ENCODE results near the gene RXRA. TPM values are rescaled to one million over a fixed set of nuclear protein-coding genes. Genes with fewer than 3 reads are reported as not detected.

Gene RXRA
- total and polyA plus RNA-seq, 2 donors (not counting 1 experiment from before 2014, with no cell fraction given) = 2.6 to 6.8 TPM

DNA sequence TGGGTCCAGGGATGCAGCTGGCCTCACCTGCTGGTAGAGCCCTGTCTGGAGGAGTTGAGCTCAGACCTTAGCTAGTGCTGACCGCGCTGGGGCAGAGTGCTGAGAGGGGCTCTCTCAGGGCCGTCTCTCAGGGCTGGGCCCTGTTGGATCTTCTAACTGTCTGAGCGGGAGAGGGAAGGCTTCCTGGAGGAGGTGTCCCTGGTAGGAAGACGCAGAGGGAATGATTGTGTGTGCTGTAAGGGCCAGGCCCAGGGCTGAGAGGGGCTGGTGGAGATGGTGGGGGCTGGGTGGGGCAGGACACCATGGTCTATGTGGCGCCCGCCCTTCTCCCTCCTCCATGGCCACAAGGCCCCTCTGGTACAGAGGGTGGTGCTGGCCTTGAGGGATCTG is 55.0 kb downstream of the RXRA start:
- ChIA-PET CTCF (no interaction called here), POLR2A (no interaction called here)
- ATAC-seq (ENCODE audit: low read depth) (no peak), DNase-seq (no peak)
- Mint-ChIP-seq H3K27me3 (no peaks in the 10 kb centered on the region), H3K4me3 (no peak overlapping the region), H3K4me1 (peaks cover 27% of the 10 kb centered on the region), H3K9me3 (ENCODE audit: insufficient read depth) (no peaks in the 10 kb centered on the region), H3K27ac (no peak overlapping the region)
- H3K79me2 ChIP-seq (ENCODE audit: control insufficient read depth, insufficient read depth, low read length) = peaks cover 10% of the 10 kb centered on the region
- no peaks in the 10 kb centered on the region for H3K36me3 ChIP-seq (replicated peaks in 1 of 2; ENCODE audit: control extremely low read depth in 1 of 2, control insufficient read depth in 1 of 2, extremely low read depth in 1 of 2, insufficient read depth in 2 of 2, low read length in 1 of 2)
- 100% methylated on average over 6 of the region's 7 CpGs for WGBS (ENCODE audit: insufficient coverage)
- H3K27ac ChIP-seq (ENCODE audit: low read length in 2 of 2) = no peak overlapping the region
- H3K9me3 ChIP-seq (ENCODE audit: control extremely low read depth in 1 of 3, control insufficient read depth in 2 of 3, insufficient read depth in 1 of 3, low read length in 2 of 3) = no peaks in the 10 kb centered on the region
- no peaks in the 10 kb centered on the region for H3K27me3 ChIP-seq (replicated peaks in 1 of 4; ENCODE audit: control extremely low read depth in 1 of 4, control insufficient read depth in 3 of 4, insufficient read depth in 4 of 4, low read length in 3 of 4)
- intact Hi-C loops (cut with micrococcal nuclease) = no loop called here
- TF ChIP-seq, protein P1, sequence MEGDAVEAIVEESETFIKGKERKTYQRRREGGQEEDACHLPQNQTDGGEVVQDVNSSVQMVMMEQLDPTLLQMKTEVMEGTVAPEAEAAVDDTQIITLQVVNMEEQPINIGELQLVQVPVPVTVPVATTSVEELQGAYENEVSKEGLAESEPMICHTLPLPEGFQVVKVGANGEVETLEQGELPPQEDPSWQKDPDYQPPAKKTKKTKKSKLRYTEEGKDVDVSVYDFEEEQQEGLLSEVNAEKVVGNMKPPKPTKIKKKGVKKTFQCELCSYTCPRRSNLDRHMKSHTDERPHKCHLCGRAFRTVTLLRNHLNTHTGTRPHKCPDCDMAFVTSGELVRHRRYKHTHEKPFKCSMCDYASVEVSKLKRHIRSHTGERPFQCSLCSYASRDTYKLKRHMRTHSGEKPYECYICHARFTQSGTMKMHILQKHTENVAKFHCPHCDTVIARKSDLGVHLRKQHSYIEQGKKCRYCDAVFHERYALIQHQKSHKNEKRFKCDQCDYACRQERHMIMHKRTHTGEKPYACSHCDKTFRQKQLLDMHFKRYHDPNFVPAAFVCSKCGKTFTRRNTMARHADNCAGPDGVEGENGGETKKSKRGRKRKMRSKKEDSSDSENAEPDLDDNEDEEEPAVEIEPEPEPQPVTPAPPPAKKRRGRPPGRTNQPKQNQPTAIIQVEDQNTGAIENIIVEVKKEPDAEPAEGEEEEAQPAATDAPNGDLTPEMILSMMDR (IDR thresholded peaks at IDR 0.05) = no peak
- TF ChIP-seq EZH2 (IDR thresholded peaks at IDR 0.05; ENCODE audit: borderline replicate concordance, insufficient read depth, low read depth, low read length, poor library complexity, severe bottlenecking) = no peak
- no peak overlapping the region for H3K4me3 ChIP-seq (ENCODE audit: control extremely low read depth in 1 of 5, extremely low read depth in 1 of 5, insufficient read depth in 1 of 5, low read depth in 2 of 5, low read length in 4 of 5)
- H3K4me1 ChIP-seq (ENCODE audit: control insufficient read depth in 2 of 2, insufficient read depth in 2 of 2, low read length in 2 of 2) = peaks cover 18 to 28% of the 10 kb centered on the region in 2 donors
- H3K9ac ChIP-seq (ENCODE audit: low read length) = no peak overlapping the region
- H2AFZ ChIP-seq (ENCODE audit: insufficient read depth, low read depth, low read length, poor library complexity, severe bottlenecking) = no peak overlapping the region
- H3K4me2 ChIP-seq (replicated peaks; ENCODE audit: low read depth, low read length, poor library complexity, severe bottlenecking) = no peak overlapping the region
- H4K20me1 ChIP-seq (ENCODE audit: control insufficient read depth, insufficient read depth, low read length, poor library complexity, severe bottlenecking) = peaks cover 12% of the 10 kb centered on the region

DNA sequence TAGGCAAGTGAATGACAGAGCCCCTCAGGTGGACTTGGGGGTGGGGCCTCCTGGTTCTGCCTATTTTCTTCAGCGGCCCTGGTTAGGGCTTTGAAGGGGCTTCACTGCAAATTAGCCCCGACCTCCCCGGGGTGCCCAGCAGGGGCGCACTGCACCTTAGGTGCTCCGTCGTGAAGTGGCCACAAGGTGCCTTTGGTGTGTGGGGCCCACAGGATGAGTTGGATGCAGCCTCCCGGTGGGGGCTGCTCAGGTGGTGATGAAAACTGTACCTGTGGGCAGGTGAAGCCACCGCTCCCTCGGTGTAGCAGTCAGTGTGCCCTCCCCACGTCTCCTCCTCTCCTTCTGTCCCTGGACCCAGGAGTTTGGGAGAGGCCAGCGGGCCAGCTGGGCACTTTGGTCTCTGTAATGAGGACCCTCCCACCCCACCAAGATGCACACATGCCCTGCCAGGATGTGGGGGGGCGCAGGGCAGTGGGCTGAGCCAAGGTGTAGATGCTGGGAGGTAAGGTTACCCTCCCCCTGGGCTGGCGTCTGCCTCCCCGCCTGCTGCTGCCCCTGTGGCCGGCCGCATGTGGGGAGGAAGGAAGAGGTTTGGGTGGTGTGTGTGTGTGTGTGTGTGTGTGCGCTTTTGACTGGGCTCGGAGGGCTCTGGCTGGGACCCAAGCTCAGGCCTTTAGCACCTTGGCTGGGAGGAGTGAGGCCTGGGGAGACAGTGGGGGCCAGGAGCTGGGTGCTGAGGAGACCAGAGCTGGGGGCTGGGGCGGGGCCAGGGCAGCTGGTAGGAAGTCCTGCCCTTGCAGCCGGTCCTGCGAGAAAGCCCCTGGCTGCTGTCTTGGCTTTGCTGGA is 55.6 kb downstream of the RXRA start:
- H3K9me3 Mint-ChIP-seq (ENCODE audit: insufficient read depth) = no peaks in the 10 kb centered on the region
- peaks cover 7% of the 10 kb centered on the region for H4K20me1 ChIP-seq (ENCODE audit: control insufficient read depth, insufficient read depth, low read length, poor library complexity, severe bottlenecking)
- peaks cover 10% of the 10 kb centered on the region for H3K79me2 ChIP-seq (ENCODE audit: control insufficient read depth, insufficient read depth, low read length)
- H3K27ac ChIP-seq (ENCODE audit: low read length in 2 of 2) = no peak overlapping the region
- H3K9me3 ChIP-seq (ENCODE audit: control extremely low read depth in 1 of 3, control insufficient read depth in 2 of 3, insufficient read depth in 1 of 3, low read length in 2 of 3) = no peaks in the 10 kb centered on the region
- H3K27me3 ChIP-seq (replicated peaks in 1 of 4; ENCODE audit: control extremely low read depth in 1 of 4, control insufficient read depth in 3 of 4, insufficient read depth in 4 of 4, low read length in 3 of 4) = no peaks in the 10 kb centered on the region
- H3K4me3 ChIP-seq (ENCODE audit: control extremely low read depth in 1 of 5, extremely low read depth in 1 of 5, insufficient read depth in 1 of 5, low read depth in 2 of 5, low read length in 4 of 5) = no peak overlapping the region
- peak overlapping the region; percentile 70 for H3K4me2 ChIP-seq (replicated peaks; ENCODE audit: low read depth, low read length, poor library complexity, severe bottlenecking)
- intact Hi-C loops (cut with micrococcal nuclease) = no loop called here
- ChIA-PET POLR2A (interaction anchor here (0.6 kb wide), 1 partner anchor 558 kb away, joined by 3 read pairs; no protein-coding TSS in a partner anchor), CTCF (interaction anchor here (0.9 to 1.3 kb wide), 2 partner anchors 10 to 61 kb away, joined by 3 read pairs; no protein-coding TSS in a partner anchor)
- peak overlapping the region; percentile 29 for H3K9ac ChIP-seq (ENCODE audit: low read length)
- H3K27me3 Mint-ChIP-seq = no peaks in the 10 kb centered on the region
- ATAC-seq (ENCODE audit: low read depth) (peak; percentile 48), DNase-seq (peak; percentile 56)
- TF ChIP-seq, protein P1 (IDR thresholded peaks at IDR 0.05) = peak; percentile 60
- TF ChIP-seq EZH2 (IDR thresholded peaks at IDR 0.05; ENCODE audit: borderline replicate concordance, insufficient read depth, low read depth, low read length, poor library complexity, severe bottlenecking) = no peak
- peak overlapping the region; percentile 26 for H3K4me3 Mint-ChIP-seq
- H3K4me1 ChIP-seq (ENCODE audit: control insufficient read depth in 2 of 2, insufficient read depth in 2 of 2, low read length in 2 of 2) = peaks cover 20 to 29% of the 10 kb centered on the region in 2 donors
- peaks cover 26% of the 10 kb centered on the region for H3K4me1 Mint-ChIP-seq
- H3K27ac Mint-ChIP-seq = no peak overlapping the region
- H3K36me3 ChIP-seq (replicated peaks in 1 of 2; ENCODE audit: control extremely low read depth in 1 of 2, control insufficient read depth in 1 of 2, extremely low read depth in 1 of 2, insufficient read depth in 2 of 2, low read length in 1 of 2) = no peaks in the 10 kb centered on the region
- WGBS (ENCODE audit: insufficient coverage) = 12% methylated on average over 16 of the region's 21 CpGs
- no peak overlapping the region for H2AFZ ChIP-seq (ENCODE audit: insufficient read depth, low read depth, low read length, poor library complexity, severe bottlenecking)
